GM10847 (cell line): Measurements from ENCODE around the gene AHRR.

ENCODE experiments used
- POLR2A ChIP-seq: IDR thresholded peaks from 2 replicates; pipeline ENCODE4 v1.6.1; 2011; ENCODE audit not compliant: insufficient read length; ENCODE audit errors: extremely low read depth

The AHRR gene

GRCh38 chr5:344668-345067, 23.2 kb downstream of the AHRR start:
- no peak for TF ChIP-seq POLR2A

GRCh38 chr5:345404-346195, 24.1 kb downstream of the AHRR start:
- TF ChIP-seq POLR2A: no peak

- TF ChIP-seq POLR2A: no peak
Measured at GRCh38 chr5:346229-346935, 24.9 kb downstream of the AHRR start.

GRCh38 chr5:347712-348284, 26.3 kb downstream of the AHRR start:
- no peak for TF ChIP-seq POLR2A

GRCh38 chr5:348726-349125, 27.2 kb downstream of the AHRR start:
- no peak for TF ChIP-seq POLR2A

GRCh38 chr5:350355-350754, 28.8 kb downstream of the AHRR start:
- TF ChIP-seq POLR2A: no peak

- TF ChIP-seq POLR2A: no peak
Measured at GRCh38 chr5:351084-351920, 29.8 kb downstream of the AHRR start.

- no peak for TF ChIP-seq POLR2A
Measured at GRCh38 chr5:351921-352245, 30.4 kb downstream of the AHRR start.

- TF ChIP-seq POLR2A: no peak
Measured at GRCh38 chr5:352639-353611, 31.4 kb downstream of the AHRR start.

GRCh38 chr5:353612-354580, 32.4 kb downstream of the AHRR start:
- no peak for TF ChIP-seq POLR2A

- no peak for TF ChIP-seq POLR2A
Measured at GRCh38 chr5:354581-355378, 33.3 kb downstream of the AHRR start.

GRCh38 chr5:355379-355935, 33.9 kb downstream of the AHRR start:
- no peak for TF ChIP-seq POLR2A
